NCI-H187 (cell line): ENCODE results near the gene GALNT10.

Experiments used
- DNase-seq, 2 experiments: peaks; one replicate each; lab custom pipeline; 2025; lab: John Stamatoyannopoulos, UW

The GALNT10 gene

GRCh38 chr5:154408811-154409210, 218.3 kb downstream of the GALNT10 start:
- DNase-seq: no peak

- DNase-seq: no peak
These were observed 218.8 kb downstream of the GALNT10 start for GRCh38 chr5:154409230-154409840.

GRCh38 chr5:154410008-154410407, 219.5 kb downstream of the GALNT10 start:
- no peak for DNase-seq

GRCh38 chr5:154410786-154411185, 220.3 kb downstream of the GALNT10 start:
- no peak for DNase-seq

- DNase-seq: no peak
These were observed 220.8 kb downstream of the GALNT10 start for GRCh38 chr5:154411338-154411737.

GRCh38 chr5:154412316-154412715, 221.8 kb downstream of the GALNT10 start:
- no peak for DNase-seq

- no peak for DNase-seq
These were observed 222.4 kb downstream of the GALNT10 start for GRCh38 chr5:154412925-154413324.

GRCh38 chr5:154415114-154415513, 224.6 kb downstream of the GALNT10 start:
- DNase-seq: no peak

- DNase-seq: no peak
These were observed 227.8 kb downstream of the GALNT10 start for GRCh38 chr5:154418344-154418820.

GRCh38 chr5:154419236-154419635, 228.7 kb downstream of the GALNT10 start:
- no peak for DNase-seq

- DNase-seq: no peak
These were observed 231.3 kb downstream of the GALNT10 start for GRCh38 chr5:154421868-154422267.

- no peak for DNase-seq
These were observed 231.8 kb downstream of the GALNT10 start for GRCh38 chr5:154422298-154422697.

GRCh38 chr5:154428208-154428607, 237.7 kb downstream of the GALNT10 start:
- no peak for DNase-seq

- DNase-seq: no peak
These were observed 238.8 kb downstream of the GALNT10 start for GRCh38 chr5:154429341-154429740.

- no peak for DNase-seq
These were observed 239.9 kb downstream of the GALNT10 start for GRCh38 chr5:154430466-154430865.

GRCh38 chr5:154430961-154431630, 240.6 kb downstream of the GALNT10 start:
- DNase-seq: no peak

GRCh38 chr5:154435226-154435625, 244.7 kb downstream of the GALNT10 start:
- no peak for DNase-seq

GRCh38 chr5:154437281-154437965, 246.9 kb downstream of the GALNT10 start:
- DNase-seq: no peak

GRCh38 chr5:154440540-154440939, 250.0 kb downstream of the GALNT10 start:
- DNase-seq: no peak

GRCh38 chr5:154442801-154443200, 252.3 kb downstream of the GALNT10 start:
- DNase-seq: no peak

GRCh38 chr5:154444556-154445421, 254.3 kb downstream of the GALNT10 start:
- no peak for DNase-seq
